Skeletal muscle tissue (tissue), 4 donors: ENCODE data around the gene CERS1. TPM values are rescaled to one million over a fixed set of nuclear protein-coding genes. Genes with fewer than 3 reads are reported as not detected.
A peak's percentile ranks its signal among the peaks of the same experiment; 100 is the strongest.

ENCODE experiments used
- H3K27ac ChIP-seq: one replicate; pipeline ENCODE4 v1.7.0; 2013; ENCODE audit warnings: mild to moderate bottlenecking, low read depth, low read length, inconsistent platforms
- H3K27me3 ChIP-seq, 3 donors: one replicate each; pipeline ENCODE4 v1.7.0; 2013; ENCODE audit warnings: low read length in 3 of 3; ENCODE audit not compliant: control insufficient read depth in 3 of 3, insufficient read depth in 3 of 3
- H3K36me3 ChIP-seq, 3 donors: one replicate each; pipeline ENCODE4 v1.7.0; 2013; ENCODE audit warnings: low read length in 3 of 3; ENCODE audit not compliant: control insufficient read depth in 3 of 3, insufficient read depth in 3 of 3
- H3K4me1 ChIP-seq, 3 donors: one replicate each; pipeline ENCODE4 v1.7.0; 2013; ENCODE audit warnings: low read length in 3 of 3, mild to moderate bottlenecking in 3 of 3; ENCODE audit not compliant: control insufficient read depth in 3 of 3, insufficient read depth in 3 of 3
- H3K4me3 ChIP-seq, 3 donors: one replicate each; pipeline ENCODE4 v1.7.0; 2013; ENCODE audit warnings: low read length in 3 of 3
- H3K9ac ChIP-seq, 3 donors: one replicate each; pipeline ENCODE4 v1.7.0; 2013; ENCODE audit warnings: low read length in 3 of 3, mild to moderate bottlenecking in 3 of 3, moderate library complexity in 2 of 3, low read depth in 1 of 3
- H3K9me3 ChIP-seq, 3 donors: one replicate each; pipeline ENCODE4 v1.7.0; 2013; ENCODE audit warnings: low read length in 3 of 3; ENCODE audit not compliant: control insufficient read depth in 3 of 3
- total RNA-seq: library from RNA; depleted of rRNA; stranded (reverse); fragments of >200 nt; gene quantifications from one replicate; pipeline ENCODE4 v1.2.3, GENCODE V29; 2014
- donor health status: Osteomylitis.

CERS1 gene
- total RNA-seq, 1 donor from 2014 or later = 17.7 TPM

DNA sequence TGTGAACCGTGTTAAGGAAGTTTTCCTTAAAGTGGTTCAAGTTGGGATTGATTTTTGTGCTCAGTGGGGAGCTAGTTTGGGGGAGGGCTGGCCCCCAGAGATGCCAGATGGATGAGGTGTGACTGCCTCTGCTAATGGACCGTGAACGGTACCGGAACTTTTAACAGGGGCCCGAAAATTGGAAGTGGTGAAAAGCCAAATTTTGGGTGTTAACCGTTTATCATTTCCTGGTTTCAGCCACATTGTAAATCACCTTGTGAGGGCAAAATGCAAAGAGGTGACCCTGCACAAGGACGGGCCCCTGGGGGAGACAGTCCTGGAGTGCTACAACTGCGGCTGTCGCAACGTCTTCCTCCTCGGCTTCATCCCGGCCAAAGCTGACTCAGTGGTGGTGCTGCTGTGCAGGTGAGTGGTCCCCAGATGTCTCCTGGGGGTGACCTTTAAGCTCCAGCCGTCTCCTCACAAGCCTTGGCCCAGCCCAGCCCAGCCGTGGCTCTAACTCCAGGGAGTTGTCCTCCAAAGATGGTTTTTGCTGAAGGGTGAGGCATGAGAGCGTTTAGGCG lies 46.0 kb downstream of the CERS1 start:
- no peak overlapping the region for H3K4me3 ChIP-seq
- no peaks in the 10 kb centered on the region for H3K9me3 ChIP-seq
- peaks cover 54 to 60% (median 54%) of the 10 kb centered on the region in 3 donors for H3K36me3 ChIP-seq
- no peaks in the 10 kb centered on the region for H3K27me3 ChIP-seq
- H3K4me1 ChIP-seq = peaks cover 48 to 57% (median 56%) of the 10 kb centered on the region in 3 donors
- H3K27ac ChIP-seq = peak overlapping the region; percentile 85
- peak overlapping the region in 1 of 3 donors; percentile 45 for H3K9ac ChIP-seq

- H3K27me3 ChIP-seq = no peaks in the 10 kb centered on the region
- H3K36me3 ChIP-seq = peaks cover 46 to 51% (median 46%) of the 10 kb centered on the region in 3 donors
- peak overlapping the region in 2 of 3 donors; percentile 28 to 54 for H3K9ac ChIP-seq
- peaks cover 50 to 63% (median 59%) of the 10 kb centered on the region in 3 donors for H3K4me1 ChIP-seq
- H3K4me3 ChIP-seq = peak overlapping the region in 1 of 3 donors; percentile 41
- peak overlapping the region; percentile 85 for H3K27ac ChIP-seq
- H3K9me3 ChIP-seq = no peaks in the 10 kb centered on the region
Observed at GRCh38 chr19:18848878-18849661, 46.9 kb downstream of the CERS1 start.

- Histone ChIP-seq H3K9me3 (no peaks in the 10 kb centered on the region), H3K4me3 (peak overlapping the region in 2 of 3 donors; percentile 41 to 44), H3K9ac (peak overlapping the region in 2 of 3 donors; percentile 28 to 54), H3K27me3 (no peaks in the 10 kb centered on the region), H3K36me3 (peaks cover 33 to 38% (median 34%) of the 10 kb centered on the region in 3 donors), H3K27ac (peak overlapping the region; percentile 85), H3K4me1 (peaks cover 61 to 72% (median 67%) of the 10 kb centered on the region in 3 donors)
Observed at GRCh38 chr19:18847549-18848463, 48.2 kb downstream of the CERS1 start.

GRCh38 chr19:18846862-18847548 lies 49.0 kb downstream of the CERS1 start:
- no peaks in the 10 kb centered on the region for H3K9me3 ChIP-seq
- peak overlapping the region in 1 of 3 donors; percentile 46 for H3K9ac ChIP-seq
- H3K4me3 ChIP-seq = peak overlapping the region in 1 of 3 donors; percentile 29
- H3K4me1 ChIP-seq = peaks cover 63 to 78% (median 72%) of the 10 kb centered on the region in 3 donors
- H3K27ac ChIP-seq = peak overlapping the region; percentile 85
- H3K27me3 ChIP-seq = no peaks in the 10 kb centered on the region
- H3K36me3 ChIP-seq = peaks cover 26 to 30% (median 28%) of the 10 kb centered on the region in 3 donors

DNA sequence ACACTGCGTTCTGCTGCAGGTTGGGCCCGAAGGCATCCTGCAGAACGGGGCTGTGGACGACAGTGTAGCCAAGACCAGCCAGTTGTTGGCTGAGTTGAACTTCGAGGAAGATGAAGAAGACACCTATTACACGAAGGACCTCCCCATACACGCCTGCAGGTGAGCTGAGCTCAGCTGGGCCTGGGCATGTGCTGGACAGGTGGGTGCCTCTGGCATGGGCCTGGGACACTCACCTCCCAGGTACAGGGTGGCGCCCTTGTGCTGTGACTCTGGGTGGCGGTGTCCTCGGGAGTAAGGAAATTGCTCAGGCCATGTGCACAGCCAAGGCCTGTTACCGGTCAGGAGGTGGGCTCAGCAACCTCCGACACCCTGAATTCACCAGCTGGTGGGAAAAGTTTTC lies 50.0 kb downstream of the CERS1 start:
- Histone ChIP-seq H3K27me3 (no peaks in the 10 kb centered on the region), H3K27ac (no peak overlapping the region), H3K36me3 (peaks cover 16 to 24% (median 18%) of the 10 kb centered on the region in 3 donors), H3K9ac (no peak overlapping the region), H3K4me3 (no peak overlapping the region), H3K9me3 (no peaks in the 10 kb centered on the region), H3K4me1 (peaks cover 72 to 87% (median 79%) of the 10 kb centered on the region in 3 donors)

DNA sequence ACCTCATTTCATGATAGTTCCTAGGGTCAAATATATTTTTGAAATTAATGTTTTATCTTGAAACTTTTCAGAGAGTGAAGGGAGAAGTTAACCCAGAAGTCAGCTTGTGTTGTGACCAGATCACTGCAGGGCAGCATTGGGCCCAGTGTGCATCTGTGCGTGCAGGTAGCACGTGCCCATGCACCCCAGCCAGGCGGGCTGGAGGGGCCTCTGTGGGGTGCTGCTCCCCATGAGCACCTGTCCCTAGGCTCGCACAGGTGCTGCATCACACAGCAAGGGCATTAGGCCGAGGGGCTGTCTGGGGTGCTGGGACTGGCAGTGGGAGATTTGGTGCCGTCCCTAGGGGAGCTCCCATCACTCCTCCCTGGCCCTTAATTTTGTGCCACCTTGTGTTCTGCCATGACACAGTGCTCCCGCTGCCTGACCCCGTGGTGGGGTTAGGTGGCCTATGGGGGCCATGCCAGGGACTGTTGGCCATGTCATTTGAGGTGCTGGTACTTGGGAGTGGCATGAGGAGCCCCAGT lies 51.1 kb downstream of the CERS1 start:
- Histone ChIP-seq H3K4me1 (peaks cover 72 to 87% (median 79%) of the 10 kb centered on the region in 3 donors), H3K27ac (no peak overlapping the region), H3K36me3 (peaks cover 6 to 14% (median 8%) of the 10 kb centered on the region in 3 donors), H3K4me3 (no peak overlapping the region), H3K27me3 (no peaks in the 10 kb centered on the region), H3K9me3 (no peaks in the 10 kb centered on the region), H3K9ac (peak overlapping the region in 1 of 3 donors; percentile 33)

DNA sequence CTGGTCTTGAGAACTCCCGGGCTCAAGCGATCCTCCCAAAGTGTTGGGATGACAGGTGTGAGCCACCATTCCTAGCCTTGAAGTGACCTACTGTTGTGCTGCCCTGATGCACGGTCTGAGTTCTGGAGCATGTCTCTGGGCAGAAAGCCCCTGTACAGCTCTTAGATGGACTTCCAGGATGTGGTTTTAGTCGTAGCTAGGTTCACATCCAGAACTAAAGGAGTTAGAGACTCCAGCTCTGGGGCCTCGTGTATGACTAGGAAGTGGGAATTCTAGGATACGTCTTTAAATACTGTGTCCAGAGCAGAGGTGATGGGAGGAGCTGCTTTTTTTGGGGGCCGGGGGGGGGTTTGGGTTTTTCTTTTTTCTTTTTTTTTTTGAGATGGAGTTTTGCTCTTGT lies 52.0 kb downstream of the CERS1 start:
- no peak overlapping the region for H3K27ac ChIP-seq
- no peaks in the 10 kb centered on the region for H3K27me3 ChIP-seq
- no peaks in the 10 kb centered on the region for H3K9me3 ChIP-seq
- H3K4me3 ChIP-seq = no peak overlapping the region
- H3K4me1 ChIP-seq = peaks cover 70 to 87% (median 77%) of the 10 kb centered on the region in 3 donors
- H3K9ac ChIP-seq = no peak overlapping the region
- H3K36me3 ChIP-seq = peaks cover 6 to 14% (median 8%) of the 10 kb centered on the region in 3 donors

DNA sequence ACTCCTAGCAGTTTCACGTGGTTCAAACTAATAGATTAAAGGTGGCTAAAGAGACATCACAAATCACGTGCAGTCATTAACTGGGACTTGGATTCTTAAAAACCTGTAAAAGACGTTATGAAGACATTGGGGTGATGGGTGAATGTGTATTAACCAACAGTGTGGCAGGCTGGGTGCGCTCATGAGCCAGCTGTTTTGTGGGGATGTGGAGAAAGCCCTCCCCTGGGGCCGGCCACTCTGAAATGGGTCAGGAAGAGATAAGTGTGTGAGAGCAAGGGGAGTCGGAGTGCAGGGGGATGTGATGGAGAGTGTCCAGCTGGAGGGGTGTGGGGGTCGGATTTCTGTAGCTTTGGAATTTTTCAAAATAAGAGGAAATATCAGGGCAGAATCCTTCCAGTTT lies 53.8 kb downstream of the CERS1 start:
- Histone ChIP-seq H3K4me1 (peaks cover 59 to 86% (median 72%) of the 10 kb centered on the region in 3 donors), H3K4me3 (no peak overlapping the region), H3K27ac (no peak overlapping the region), H3K27me3 (no peaks in the 10 kb centered on the region), H3K9ac (peak overlapping the region in 1 of 3 donors; percentile 16), H3K9me3 (no peaks in the 10 kb centered on the region), H3K36me3 (peaks cover 5 to 7% (median 6%) of the 10 kb centered on the region in 3 donors)

DNA sequence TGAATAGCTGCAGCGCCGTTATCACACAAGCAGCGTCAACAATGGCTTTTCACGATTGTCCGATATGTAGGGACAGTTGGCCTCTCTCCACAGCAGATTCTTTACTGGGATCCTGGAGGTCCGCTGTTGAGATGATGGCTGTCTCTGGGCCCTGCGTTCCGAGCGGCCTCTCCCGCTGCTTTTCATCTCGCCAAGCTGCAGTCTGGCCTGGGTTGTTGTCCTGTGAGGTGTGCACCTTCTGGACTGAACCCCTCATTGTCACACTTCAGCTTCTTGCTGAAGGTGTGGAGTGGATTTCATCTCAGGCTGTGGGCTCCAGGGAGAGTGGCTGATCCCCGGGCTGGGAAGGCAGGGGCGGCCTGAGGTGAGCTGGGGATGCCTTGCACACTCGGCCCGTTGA lies 54.6 kb downstream of the CERS1 start:
- Histone ChIP-seq H3K4me3 (no peak overlapping the region), H3K4me1 (peaks cover 56 to 84% (median 70%) of the 10 kb centered on the region in 3 donors), H3K27ac (no peak overlapping the region), H3K9ac (peak overlapping the region in 1 of 3 donors; percentile 16), H3K36me3 (peaks cover 5 to 7% (median 6%) of the 10 kb centered on the region in 3 donors), H3K9me3 (no peaks in the 10 kb centered on the region), H3K27me3 (no peaks in the 10 kb centered on the region)
